ENCODE data around the gene CABLES1.

The CABLES1 gene

DNA sequence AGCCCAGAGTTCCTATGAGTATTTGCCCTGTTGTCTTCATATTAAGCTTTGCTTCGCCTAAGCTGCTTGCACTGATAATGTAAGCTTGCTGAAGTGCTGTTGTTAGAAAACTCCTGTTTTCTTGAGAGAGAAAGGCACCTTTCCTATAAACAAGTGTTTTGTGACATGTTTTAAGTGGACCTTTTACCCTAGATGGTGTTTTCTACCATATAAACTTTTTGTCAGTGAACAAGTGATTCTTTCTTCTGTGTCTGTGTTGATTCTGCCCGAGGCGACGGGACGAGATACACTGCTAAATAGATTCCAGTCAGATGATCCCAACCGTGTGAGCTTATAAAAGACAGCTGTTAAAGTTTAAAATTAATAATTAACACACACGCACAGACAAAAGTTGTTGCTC, 24.1 kb downstream of the CABLES1 start:
- TF ChIP-seq ZFP3 (tag by site-specific recombination; IDR thresholded peaks at IDR 0.05; ENCODE audit: low read depth) (no peak), SP3 (tag by site-specific recombination; IDR thresholded peaks at IDR 0.05) (no peak)
- H3K9me3 ChIP-seq (ENCODE audit: control insufficient read depth, insufficient read depth, low read depth, low read length) = no peaks in the 10 kb centered on the region
- H3K4me3 ChIP-seq (ENCODE audit: low read depth, low read length) = no peak overlapping the region
- no peak overlapping the region for H3K27ac ChIP-seq (ENCODE audit: extremely low read depth, low read depth, low read length)
- H3K4me1 ChIP-seq (ENCODE audit: control insufficient read depth, insufficient read depth, low read length) = peaks cover 12% of the 10 kb centered on the region
- ChIA-PET CTCF (interaction anchor here (0.6 to 0.8 kb wide), 3 partner anchors 28 to 466 kb away, joined by 3 to 6 read pairs (median 5); no protein-coding TSS in a partner anchor), POLR2A (interaction anchor here (0.9 kb wide), 1 partner anchor 13 kb away, joined by 3 read pairs; no protein-coding TSS in a partner anchor)
- no peaks in the 10 kb centered on the region for H3K36me3 ChIP-seq (ENCODE audit: control insufficient read depth in 2 of 2, insufficient read depth in 1 of 2, low read length in 2 of 2)

DNA sequence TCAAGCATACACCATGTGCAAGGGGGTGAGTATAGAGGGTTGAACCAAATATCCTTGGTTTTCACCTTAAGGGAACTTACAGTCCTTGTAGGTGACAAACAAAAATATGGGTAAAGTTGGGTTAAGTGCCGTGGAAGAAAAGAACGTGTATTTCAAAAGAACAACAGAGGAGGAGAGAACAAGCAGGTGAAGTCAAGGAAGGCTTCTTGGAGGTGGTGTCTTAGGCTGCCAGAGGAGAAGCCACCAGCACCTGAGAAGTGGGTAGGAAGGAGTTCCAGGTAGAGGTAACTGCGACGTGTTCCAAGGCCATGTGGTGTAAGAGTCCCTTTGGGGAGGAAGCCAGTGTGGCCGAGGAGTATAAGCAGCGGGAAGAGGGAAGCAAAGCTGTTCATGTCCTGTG, 27.2 kb downstream of the CABLES1 start:
- no peaks in the 10 kb centered on the region for H3K4me1 ChIP-seq (ENCODE audit: control insufficient read depth, insufficient read depth, low read length)
- ChIA-PET CTCF (no interaction called here), POLR2A (no interaction called here)
- H3K27ac ChIP-seq (ENCODE audit: extremely low read depth, low read depth, low read length) = no peak overlapping the region
- TF ChIP-seq ZNF548 (tag by site-specific recombination; IDR thresholded peaks at IDR 0.05) (no peak), ZNF610 (tag by site-specific recombination; IDR thresholded peaks at IDR 0.05; ENCODE audit: borderline replicate concordance) (no peak), ZNF362 (tag by site-specific recombination; IDR thresholded peaks at IDR 0.05) (no peak), KLF10 (tag by site-specific recombination; IDR thresholded peaks at IDR 0.05) (no peak), ZNF174 (tag by site-specific recombination; IDR thresholded peaks at IDR 0.05) (no peak), ZNF621 (tag by site-specific recombination; IDR thresholded peaks at IDR 0.05) (no peak), ZNF2 (tag by site-specific recombination; IDR thresholded peaks at IDR 0.05) (no peak), ZFHX2 (tag by site-specific recombination; conservative IDR thresholded peaks at IDR 0.05) (no peak), SP7 (tag by site-specific recombination; IDR thresholded peaks at IDR 0.05) (no peak), KLF7 (tag by site-specific recombination; IDR thresholded peaks at IDR 0.05; ENCODE audit: borderline replicate concordance) (no peak), ZNF585B (tag by site-specific recombination; IDR thresholded peaks at IDR 0.05) (no peak), TCF7L2 (IDR thresholded peaks at IDR 0.05; ENCODE audit: borderline replicate concordance, low read depth, low read length) (no peak)
- TF ChIP-seq, protein P1, sequence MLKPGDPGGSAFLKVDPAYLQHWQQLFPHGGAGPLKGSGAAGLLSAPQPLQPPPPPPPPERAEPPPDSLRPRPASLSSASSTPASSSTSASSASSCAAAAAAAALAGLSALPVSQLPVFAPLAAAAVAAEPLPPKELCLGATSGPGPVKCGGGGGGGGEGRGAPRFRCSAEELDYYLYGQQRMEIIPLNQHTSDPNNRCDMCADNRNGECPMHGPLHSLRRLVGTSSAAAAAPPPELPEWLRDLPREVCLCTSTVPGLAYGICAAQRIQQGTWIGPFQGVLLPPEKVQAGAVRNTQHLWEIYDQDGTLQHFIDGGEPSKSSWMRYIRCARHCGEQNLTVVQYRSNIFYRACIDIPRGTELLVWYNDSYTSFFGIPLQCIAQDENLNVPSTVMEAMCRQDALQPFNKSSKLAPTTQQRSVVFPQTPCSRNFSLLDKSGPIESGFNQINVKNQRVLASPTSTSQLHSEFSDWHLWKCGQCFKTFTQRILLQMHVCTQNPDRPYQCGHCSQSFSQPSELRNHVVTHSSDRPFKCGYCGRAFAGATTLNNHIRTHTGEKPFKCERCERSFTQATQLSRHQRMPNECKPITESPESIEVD (tag by site-specific recombination; IDR thresholded peaks at IDR 0.05) = no peak
- TF ChIP-seq, protein P2, sequence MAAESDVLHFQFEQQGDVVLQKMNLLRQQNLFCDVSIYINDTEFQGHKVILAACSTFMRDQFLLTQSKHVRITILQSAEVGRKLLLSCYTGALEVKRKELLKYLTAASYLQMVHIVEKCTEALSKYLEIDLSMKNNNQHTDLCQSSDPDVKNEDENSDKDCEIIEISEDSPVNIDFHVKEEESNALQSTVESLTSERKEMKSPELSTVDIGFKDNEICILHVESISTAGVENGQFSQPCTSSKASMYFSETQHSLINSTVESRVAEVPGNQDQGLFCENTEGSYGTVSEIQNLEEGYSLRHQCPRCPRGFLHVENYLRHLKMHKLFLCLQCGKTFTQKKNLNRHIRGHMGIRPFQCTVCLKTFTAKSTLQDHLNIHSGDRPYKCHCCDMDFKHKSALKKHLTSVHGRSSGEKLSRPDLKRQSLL (tag by site-specific recombination; IDR thresholded peaks at IDR 0.05) = no peak
- TF ChIP-seq, protein P3, sequence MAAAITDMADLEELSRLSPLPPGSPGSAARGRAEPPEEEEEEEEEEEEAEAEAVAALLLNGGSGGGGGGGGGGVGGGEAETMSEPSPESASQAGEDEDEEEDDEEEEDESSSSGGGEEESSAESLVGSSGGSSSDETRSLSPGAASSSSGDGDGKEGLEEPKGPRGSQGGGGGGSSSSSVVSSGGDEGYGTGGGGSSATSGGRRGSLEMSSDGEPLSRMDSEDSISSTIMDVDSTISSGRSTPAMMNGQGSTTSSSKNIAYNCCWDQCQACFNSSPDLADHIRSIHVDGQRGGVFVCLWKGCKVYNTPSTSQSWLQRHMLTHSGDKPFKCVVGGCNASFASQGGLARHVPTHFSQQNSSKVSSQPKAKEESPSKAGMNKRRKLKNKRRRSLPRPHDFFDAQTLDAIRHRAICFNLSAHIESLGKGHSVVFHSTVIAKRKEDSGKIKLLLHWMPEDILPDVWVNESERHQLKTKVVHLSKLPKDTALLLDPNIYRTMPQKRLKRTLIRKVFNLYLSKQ (tag by site-specific recombination; IDR thresholded peaks at IDR 0.05; ENCODE audit: borderline replicate concordance) = no peak
- TF ChIP-seq, protein P4, sequence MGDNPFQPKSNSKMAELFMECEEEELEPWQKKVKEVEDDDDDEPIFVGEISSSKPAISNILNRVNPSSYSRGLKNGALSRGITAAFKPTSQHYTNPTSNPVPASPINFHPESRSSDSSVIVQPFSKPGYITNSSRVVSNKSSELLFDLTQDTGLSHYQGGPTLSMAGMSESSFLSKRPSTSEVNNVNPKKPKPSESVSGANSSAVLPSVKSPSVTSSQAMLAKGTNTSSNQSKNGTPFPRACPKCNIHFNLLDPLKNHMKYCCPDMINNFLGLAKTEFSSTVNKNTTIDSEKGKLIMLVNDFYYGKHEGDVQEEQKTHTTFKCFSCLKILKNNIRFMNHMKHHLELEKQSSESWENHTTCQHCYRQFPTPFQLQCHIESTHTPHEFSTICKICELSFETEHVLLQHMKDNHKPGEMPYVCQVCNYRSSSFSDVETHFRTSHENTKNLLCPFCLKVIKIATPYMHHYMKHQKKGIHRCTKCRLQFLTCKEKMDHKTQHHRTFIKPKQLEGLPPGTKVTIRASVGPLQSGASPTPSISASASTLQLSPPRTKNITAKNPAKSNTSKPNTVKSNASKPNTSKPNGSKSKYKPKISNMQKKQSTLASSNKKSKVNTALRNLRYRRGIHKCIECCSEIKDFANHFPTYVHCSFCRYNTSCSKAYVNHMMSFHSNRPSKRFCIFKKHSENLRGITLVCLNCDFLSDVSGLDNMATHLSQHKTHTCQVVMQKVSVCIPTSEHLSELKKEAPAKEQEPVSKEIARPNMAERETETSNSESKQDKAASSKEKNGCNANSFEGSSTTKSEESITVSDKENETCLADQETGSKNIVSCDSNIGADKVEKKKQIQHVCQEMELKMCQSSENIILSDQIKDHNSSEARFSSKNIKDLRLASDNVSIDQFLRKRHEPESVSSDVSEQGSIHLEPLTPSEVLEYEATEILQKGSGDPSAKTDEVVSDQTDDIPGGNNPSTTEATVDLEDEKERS (tag by site-specific recombination; IDR thresholded peaks at IDR 0.05) = no peak
- TF ChIP-seq, protein P5, sequence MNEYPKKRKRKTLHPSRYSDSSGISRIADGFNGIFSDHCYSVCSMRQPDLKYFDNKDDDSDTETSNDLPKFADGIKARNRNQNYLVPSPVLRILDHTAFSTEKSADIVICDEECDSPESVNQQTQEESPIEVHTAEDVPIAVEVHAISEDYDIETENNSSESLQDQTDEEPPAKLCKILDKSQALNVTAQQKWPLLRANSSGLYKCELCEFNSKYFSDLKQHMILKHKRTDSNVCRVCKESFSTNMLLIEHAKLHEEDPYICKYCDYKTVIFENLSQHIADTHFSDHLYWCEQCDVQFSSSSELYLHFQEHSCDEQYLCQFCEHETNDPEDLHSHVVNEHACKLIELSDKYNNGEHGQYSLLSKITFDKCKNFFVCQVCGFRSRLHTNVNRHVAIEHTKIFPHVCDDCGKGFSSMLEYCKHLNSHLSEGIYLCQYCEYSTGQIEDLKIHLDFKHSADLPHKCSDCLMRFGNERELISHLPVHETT (tag by site-specific recombination; IDR thresholded peaks at IDR 0.05) = no peak
- no peaks in the 10 kb centered on the region for H3K36me3 ChIP-seq (ENCODE audit: control insufficient read depth in 2 of 2, insufficient read depth in 1 of 2, low read length in 2 of 2)
- no peak overlapping the region for H3K4me3 ChIP-seq (ENCODE audit: low read depth, low read length)
- H3K9me3 ChIP-seq (ENCODE audit: control insufficient read depth, insufficient read depth, low read depth, low read length) = no peaks in the 10 kb centered on the region
